K562 (cell line): ENCODE measurements around the gene MARS1. TPM values are rescaled to one million over a fixed set of nuclear protein-coding genes. Genes with fewer than 3 reads are reported as not detected.

ENCODE experiments used
- ZBTB26 ChIP-seq: fragments of 450-650 bp; formaldehyde crosslinking; IDR thresholded peaks from 2 replicates; pipeline ENCODE4 v1.4.0; 2022; ENCODE audit warnings: missing genetic modification characterization
- polyA plus RNA-seq, 8 experiments: library from polyadenylated mRNA; depleted of rRNA in 4 of 8; stranded (reverse) in 5 of 8; unstranded in 3 of 8; fragments of >200 nt; fragmentation: Nextera tagmentation in 2 of 8; fragmentation: Illumina TruSeq in 1 of 8; extraction: Ambion mirVana in 2 of 8; extraction: Trizol in 1 of 8; gene quantifications; 2 replicates each; pipeline versions ENCODE4 v1.2.1 to v1.2.3, GENCODE V29; 2011 to 2014; ENCODE audit warnings: inconsistent platforms in 1 of 8, missing spikeins in 1 of 8
- total RNA-seq, 7 experiments: library from RNA; depleted of rRNA in 6 of 7; stranded (reverse); fragments of >200 nt in 6 of 7; fragmentation: Illumina TruSeq in 2 of 7; extraction: Trizol in 2 of 7; gene quantifications; 2 replicates each; pipeline versions ENCODE4 v1.2.1 to v1.2.3, GENCODE V29; 2011 to 2021; ENCODE audit warnings: low replicate concordance in 1 of 7
- TF ChIP-seq, protein P1 (sequence below): fragments of 450-650 bp; IDR thresholded peaks from 2 replicates; pipeline ENCODE4 v1.6.1; 2016; ENCODE audit warnings: mild to moderate bottlenecking, moderate library complexity
- TF ChIP-seq, protein P2 (sequence below), 2 experiments: fragments of 450-650 bp in 1 of 2; sonication (generic) in 1 of 2; formaldehyde crosslinking; conservative IDR thresholded peaks; 2 replicates each; pipeline versions ENCODE4 v1.4.0 to v1.8.1; 2020 to 2022; ENCODE audit warnings: mild to moderate bottlenecking in 1 of 2, missing genetic modification reagents in 1 of 2
- TF ChIP-seq, protein P3 (sequence below): fragments of 450-650 bp; IDR thresholded peaks from 2 replicates; pipeline ENCODE4 v1.7.1; 2018; ENCODE audit warnings: mild to moderate bottlenecking, low read depth; ENCODE audit not compliant: partially characterized antibody

The MARS1 gene
- total and polyA plus RNA-seq, 9 of the 15 experiments (the other 6 are each of a cell fraction or from before 2014, with no cell fraction given), result 117 to 382 (median 220) TPM

DNA sequence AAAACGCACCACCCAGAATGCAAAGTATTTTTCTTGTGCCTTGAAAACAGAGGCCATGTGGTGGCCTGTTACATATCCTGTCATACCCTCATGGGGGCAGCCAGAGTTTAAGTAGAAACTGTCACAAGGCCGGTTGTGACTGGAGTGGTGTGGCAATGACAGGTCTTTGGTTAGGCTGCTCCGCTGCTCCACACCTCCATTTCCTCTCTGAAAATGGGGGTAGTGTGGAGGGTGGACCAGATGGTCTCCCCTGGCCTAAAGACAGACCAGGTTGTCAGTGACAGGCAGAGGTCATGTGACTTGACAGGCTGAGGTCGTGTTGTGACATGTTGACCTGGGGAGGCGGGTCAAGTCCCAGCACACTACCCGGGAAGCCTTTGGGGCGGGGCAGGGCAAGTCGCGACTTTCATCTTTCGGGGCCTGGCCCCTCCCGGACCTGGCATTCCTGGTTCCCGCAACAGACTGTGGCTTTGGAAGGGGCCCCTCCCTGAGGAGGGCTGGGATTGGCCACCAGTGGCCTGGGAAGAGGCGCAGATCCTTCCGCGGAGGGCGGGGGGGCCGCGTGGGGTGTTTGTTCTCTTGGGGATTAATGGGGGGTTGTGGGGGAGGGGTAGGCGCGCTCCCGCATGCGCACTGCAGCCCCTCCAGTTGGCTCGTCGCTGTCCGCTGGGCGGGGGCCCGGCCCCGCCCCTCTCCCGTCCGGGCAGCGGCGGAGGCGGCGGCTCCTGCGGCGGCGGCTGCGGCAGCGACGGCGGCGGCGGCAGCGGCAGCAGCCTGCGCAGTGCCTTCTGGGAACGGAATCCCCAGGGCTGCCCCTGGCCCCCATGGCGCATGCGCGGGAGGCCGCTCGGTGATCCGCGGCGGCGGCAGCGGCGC lies 34.4 kb downstream of the MARS1 start, which contains the start of gene MBD6 (continued):
- TF ChIP-seq, protein P1, sequence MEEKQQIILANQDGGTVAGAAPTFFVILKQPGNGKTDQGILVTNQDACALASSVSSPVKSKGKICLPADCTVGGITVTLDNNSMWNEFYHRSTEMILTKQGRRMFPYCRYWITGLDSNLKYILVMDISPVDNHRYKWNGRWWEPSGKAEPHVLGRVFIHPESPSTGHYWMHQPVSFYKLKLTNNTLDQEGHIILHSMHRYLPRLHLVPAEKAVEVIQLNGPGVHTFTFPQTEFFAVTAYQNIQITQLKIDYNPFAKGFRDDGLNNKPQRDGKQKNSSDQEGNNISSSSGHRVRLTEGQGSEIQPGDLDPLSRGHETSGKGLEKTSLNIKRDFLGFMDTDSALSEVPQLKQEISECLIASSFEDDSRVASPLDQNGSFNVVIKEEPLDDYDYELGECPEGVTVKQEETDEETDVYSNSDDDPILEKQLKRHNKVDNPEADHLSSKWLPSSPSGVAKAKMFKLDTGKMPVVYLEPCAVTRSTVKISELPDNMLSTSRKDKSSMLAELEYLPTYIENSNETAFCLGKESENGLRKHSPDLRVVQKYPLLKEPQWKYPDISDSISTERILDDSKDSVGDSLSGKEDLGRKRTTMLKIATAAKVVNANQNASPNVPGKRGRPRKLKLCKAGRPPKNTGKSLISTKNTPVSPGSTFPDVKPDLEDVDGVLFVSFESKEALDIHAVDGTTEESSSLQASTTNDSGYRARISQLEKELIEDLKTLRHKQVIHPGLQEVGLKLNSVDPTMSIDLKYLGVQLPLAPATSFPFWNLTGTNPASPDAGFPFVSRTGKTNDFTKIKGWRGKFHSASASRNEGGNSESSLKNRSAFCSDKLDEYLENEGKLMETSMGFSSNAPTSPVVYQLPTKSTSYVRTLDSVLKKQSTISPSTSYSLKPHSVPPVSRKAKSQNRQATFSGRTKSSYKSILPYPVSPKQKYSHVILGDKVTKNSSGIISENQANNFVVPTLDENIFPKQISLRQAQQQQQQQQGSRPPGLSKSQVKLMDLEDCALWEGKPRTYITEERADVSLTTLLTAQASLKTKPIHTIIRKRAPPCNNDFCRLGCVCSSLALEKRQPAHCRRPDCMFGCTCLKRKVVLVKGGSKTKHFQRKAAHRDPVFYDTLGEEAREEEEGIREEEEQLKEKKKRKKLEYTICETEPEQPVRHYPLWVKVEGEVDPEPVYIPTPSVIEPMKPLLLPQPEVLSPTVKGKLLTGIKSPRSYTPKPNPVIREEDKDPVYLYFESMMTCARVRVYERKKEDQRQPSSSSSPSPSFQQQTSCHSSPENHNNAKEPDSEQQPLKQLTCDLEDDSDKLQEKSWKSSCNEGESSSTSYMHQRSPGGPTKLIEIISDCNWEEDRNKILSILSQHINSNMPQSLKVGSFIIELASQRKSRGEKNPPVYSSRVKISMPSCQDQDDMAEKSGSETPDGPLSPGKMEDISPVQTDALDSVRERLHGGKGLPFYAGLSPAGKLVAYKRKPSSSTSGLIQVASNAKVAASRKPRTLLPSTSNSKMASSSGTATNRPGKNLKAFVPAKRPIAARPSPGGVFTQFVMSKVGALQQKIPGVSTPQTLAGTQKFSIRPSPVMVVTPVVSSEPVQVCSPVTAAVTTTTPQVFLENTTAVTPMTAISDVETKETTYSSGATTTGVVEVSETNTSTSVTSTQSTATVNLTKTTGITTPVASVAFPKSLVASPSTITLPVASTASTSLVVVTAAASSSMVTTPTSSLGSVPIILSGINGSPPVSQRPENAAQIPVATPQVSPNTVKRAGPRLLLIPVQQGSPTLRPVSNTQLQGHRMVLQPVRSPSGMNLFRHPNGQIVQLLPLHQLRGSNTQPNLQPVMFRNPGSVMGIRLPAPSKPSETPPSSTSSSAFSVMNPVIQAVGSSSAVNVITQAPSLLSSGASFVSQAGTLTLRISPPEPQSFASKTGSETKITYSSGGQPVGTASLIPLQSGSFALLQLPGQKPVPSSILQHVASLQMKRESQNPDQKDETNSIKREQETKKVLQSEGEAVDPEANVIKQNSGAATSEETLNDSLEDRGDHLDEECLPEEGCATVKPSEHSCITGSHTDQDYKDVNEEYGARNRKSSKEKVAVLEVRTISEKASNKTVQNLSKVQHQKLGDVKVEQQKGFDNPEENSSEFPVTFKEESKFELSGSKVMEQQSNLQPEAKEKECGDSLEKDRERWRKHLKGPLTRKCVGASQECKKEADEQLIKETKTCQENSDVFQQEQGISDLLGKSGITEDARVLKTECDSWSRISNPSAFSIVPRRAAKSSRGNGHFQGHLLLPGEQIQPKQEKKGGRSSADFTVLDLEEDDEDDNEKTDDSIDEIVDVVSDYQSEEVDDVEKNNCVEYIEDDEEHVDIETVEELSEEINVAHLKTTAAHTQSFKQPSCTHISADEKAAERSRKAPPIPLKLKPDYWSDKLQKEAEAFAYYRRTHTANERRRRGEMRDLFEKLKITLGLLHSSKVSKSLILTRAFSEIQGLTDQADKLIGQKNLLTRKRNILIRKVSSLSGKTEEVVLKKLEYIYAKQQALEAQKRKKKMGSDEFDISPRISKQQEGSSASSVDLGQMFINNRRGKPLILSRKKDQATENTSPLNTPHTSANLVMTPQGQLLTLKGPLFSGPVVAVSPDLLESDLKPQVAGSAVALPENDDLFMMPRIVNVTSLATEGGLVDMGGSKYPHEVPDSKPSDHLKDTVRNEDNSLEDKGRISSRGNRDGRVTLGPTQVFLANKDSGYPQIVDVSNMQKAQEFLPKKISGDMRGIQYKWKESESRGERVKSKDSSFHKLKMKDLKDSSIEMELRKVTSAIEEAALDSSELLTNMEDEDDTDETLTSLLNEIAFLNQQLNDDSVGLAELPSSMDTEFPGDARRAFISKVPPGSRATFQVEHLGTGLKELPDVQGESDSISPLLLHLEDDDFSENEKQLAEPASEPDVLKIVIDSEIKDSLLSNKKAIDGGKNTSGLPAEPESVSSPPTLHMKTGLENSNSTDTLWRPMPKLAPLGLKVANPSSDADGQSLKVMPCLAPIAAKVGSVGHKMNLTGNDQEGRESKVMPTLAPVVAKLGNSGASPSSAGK, result peak; percentile 85
- TF ChIP-seq ZBTB26, result 0 out of 2 replicates have a peak, but pooled peaks have one; percentile 10
- TF ChIP-seq, protein P2, sequence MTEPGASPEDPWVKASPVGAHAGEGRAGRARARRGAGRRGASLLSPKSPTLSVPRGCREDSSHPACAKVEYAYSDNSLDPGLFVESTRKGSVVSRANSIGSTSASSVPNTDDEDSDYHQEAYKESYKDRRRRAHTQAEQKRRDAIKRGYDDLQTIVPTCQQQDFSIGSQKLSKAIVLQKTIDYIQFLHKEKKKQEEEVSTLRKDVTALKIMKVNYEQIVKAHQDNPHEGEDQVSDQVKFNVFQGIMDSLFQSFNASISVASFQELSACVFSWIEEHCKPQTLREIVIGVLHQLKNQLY (CRISPR knock-in tag; conservative IDR thresholded peaks at IDR 0.05), result peak in 1 of 2 experiments; percentile 7; a peak in 1 of 4 replicates
- TF ChIP-seq, protein P3, sequence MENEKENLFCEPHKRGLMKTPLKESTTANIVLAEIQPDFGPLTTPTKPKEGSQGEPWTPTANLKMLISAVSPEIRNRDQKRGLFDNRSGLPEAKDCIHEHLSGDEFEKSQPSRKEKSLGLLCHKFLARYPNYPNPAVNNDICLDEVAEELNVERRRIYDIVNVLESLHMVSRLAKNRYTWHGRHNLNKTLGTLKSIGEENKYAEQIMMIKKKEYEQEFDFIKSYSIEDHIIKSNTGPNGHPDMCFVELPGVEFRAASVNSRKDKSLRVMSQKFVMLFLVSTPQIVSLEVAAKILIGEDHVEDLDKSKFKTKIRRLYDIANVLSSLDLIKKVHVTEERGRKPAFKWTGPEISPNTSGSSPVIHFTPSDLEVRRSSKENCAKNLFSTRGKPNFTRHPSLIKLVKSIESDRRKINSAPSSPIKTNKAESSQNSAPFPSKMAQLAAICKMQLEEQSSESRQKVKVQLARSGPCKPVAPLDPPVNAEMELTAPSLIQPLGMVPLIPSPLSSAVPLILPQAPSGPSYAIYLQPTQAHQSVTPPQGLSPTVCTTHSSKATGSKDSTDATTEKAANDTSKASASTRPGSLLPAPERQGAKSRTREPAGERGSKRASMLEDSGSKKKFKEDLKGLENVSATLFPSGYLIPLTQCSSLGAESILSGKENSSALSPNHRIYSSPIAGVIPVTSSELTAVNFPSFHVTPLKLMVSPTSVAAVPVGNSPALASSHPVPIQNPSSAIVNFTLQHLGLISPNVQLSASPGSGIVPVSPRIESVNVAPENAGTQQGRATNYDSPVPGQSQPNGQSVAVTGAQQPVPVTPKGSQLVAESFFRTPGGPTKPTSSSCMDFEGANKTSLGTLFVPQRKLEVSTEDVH, result peak; percentile 60
